Measurements from ENCODE around the gene HDAC11.

- no peak for TF ChIP-seq CTCF (conservative IDR thresholded peaks at IDR 0.05 in 1 of 2, IDR thresholded peaks at IDR 0.05 in 1 of 2; ENCODE audit: low read depth in 1 of 2, low read length in 2 of 2)
- TF ChIP-seq EZH2 (IDR thresholded peaks at IDR 0.05; ENCODE audit: low read length, missing control alignments), result no peak
Observed at GRCh38 chr3:13516760-13517135, 36.6 kb downstream of the HDAC11 start.

Data from fibroblast of lung (primary cell).